ENCODE measurements around the gene ESRRG.

Gene ESRRG

DNA sequence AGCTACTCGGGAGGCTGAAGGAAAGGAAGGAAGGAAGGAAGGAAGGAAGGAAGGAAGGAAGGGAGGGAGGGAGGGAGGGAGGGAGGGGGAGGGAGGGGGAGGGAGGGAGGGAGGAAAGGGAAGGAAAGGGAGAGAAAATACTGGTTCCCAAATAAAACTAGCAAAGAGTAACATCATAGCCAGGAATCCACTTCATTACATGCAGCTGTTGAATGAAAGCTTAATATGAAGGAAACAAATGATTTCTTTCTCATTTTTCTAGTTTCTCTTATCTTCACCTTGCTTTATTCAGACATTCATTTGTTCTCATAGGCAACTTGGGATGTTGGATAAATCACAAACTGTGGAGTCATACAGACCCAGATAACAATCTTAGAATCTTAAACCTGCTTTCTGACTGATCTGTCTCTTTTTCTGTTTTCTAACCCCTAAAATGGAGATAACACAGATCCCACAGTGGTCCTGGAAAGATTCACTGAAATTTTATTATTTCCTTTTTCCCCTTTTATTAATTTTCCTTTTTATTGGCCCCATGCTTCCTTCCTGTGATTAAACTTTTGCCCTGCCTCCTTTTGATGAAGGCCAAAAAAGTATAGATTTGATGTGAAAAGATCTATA lies 247.5 kb downstream of the ESRRG start:
- TF ChIP-seq, protein P1, sequence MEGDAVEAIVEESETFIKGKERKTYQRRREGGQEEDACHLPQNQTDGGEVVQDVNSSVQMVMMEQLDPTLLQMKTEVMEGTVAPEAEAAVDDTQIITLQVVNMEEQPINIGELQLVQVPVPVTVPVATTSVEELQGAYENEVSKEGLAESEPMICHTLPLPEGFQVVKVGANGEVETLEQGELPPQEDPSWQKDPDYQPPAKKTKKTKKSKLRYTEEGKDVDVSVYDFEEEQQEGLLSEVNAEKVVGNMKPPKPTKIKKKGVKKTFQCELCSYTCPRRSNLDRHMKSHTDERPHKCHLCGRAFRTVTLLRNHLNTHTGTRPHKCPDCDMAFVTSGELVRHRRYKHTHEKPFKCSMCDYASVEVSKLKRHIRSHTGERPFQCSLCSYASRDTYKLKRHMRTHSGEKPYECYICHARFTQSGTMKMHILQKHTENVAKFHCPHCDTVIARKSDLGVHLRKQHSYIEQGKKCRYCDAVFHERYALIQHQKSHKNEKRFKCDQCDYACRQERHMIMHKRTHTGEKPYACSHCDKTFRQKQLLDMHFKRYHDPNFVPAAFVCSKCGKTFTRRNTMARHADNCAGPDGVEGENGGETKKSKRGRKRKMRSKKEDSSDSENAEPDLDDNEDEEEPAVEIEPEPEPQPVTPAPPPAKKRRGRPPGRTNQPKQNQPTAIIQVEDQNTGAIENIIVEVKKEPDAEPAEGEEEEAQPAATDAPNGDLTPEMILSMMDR (IDR thresholded peaks at IDR 0.05; ENCODE audit: borderline replicate concordance, control extremely low read depth, extremely low read depth, insufficient read depth, missing control alignments) = no peak
- no peak for DNase-seq (ENCODE audit: low spot score)
- in situ Hi-C loops (cut with MboI; ENCODE audit: low sequenced_read_pairs, unreplicated experiment) = no loop called here

DNA sequence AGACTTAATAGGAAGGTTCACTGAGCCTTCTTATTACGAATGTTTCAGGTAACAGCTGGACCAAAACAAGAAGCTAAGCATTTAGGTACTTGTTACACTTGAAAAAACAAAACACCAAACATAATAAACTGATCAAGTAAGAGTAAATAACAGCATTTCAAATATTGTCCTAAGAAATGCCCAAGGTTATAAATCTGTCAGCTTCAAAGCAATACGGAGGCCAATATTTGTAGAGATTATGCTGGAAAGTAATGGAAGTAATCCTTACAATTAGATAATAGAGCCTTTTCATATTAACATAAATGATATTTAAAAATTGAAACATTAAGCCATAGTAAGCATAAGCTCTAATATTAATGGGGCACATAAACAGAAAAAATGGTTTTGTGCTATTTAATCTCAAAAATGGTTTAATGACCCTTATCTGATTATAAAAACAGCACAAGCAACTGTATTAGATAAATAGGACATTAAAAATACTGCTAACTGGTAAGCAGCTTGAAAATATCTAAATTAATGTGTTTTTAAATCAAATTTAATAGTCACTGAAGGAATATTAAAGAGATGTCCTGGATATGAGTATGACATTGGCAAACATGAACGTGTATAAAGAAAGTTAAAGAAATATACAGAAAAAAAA lies 256.9 kb downstream of the ESRRG start:
- DNase-seq (ENCODE audit: low spot score) = no peak
- TF ChIP-seq, protein P1 (IDR thresholded peaks at IDR 0.05; ENCODE audit: borderline replicate concordance, control extremely low read depth, extremely low read depth, insufficient read depth, missing control alignments) = no peak
- in situ Hi-C loops (cut with MboI; ENCODE audit: low sequenced_read_pairs, unreplicated experiment) = no loop called here

DNA sequence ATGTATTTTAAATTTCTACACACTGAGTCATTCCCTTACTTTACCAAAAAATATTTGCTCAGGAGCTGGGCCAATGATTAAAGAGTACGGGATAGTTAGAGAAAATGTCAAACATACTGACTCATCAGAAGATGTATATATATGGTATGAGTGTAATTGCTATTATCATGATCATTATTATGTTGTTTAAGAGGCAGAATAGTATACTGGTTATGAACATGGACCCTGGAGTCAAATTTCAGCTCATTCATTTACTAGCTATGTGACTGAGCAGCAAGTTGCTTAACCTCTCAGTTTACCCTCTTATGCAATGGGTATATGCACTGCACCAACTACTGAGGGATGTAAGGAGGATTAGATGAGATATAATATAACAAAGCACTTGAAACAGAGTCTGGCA lies 258.7 kb downstream of the ESRRG start:
- DNase-seq (ENCODE audit: low spot score) = no peak
- in situ Hi-C loops (cut with MboI; ENCODE audit: low sequenced_read_pairs, unreplicated experiment) = no loop called here
- TF ChIP-seq, protein P1 (IDR thresholded peaks at IDR 0.05; ENCODE audit: borderline replicate concordance, control extremely low read depth, extremely low read depth, insufficient read depth, missing control alignments) = no peak

DNA sequence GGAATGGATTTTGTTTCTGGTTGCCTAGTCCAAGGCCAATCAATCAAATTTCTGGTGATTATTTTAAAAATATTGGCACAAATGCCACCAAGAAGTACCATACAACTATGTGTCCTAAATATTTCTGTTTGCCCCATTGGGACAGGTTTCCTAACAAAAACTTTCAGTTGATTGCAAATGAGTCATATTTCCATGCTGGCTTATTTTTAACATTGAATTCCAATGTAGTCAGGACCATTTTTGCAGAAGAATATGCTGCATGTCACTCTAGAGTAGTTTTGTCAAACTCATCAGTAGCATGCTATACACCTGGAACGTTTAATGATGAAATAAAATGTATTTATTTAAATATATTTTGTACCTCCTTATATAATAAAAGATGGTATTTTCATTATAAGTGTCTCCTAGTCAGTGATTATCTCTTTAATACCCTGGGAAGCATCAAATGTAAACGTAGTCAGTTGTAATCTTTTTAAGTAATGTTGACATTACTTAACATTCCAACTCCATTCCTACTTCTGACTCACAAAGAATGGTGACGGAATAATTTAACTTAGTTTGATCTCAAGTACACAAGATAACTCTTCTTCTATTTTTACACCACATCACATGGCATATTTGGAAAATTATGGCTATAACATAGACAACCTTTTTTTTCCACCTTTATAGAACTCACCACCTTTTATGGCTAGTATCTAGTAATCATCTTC lies 261.0 kb downstream of the ESRRG start:
- TF ChIP-seq, protein P1 (IDR thresholded peaks at IDR 0.05; ENCODE audit: borderline replicate concordance, control extremely low read depth, extremely low read depth, insufficient read depth, missing control alignments) = no peak
- no peak for DNase-seq (ENCODE audit: low spot score)
- in situ Hi-C loops (cut with MboI; ENCODE audit: low sequenced_read_pairs, unreplicated experiment) = no loop called here

DNA sequence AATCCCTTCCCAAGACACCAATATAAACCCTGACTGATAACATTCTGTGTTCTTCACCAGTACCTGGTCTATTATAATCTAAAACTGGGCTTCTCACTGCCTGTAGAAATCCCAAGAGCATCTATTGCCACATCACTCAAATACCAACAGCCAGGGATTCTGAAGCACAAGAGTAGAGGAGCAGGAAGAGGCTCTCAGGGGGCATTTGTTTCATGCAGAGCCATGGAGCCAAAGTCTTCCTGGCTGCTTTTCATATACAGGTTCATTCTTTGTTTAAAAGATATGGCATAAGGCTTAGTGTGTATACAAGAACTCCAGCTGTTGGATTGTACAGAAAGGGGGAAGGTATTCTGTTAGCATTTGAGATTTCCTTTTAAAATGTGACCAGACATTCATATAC lies 261.8 kb downstream of the ESRRG start:
- DNase-seq (ENCODE audit: low spot score) = no peak
- TF ChIP-seq, protein P1 (IDR thresholded peaks at IDR 0.05; ENCODE audit: borderline replicate concordance, control extremely low read depth, extremely low read depth, insufficient read depth, missing control alignments) = no peak
- in situ Hi-C loops (cut with MboI; ENCODE audit: low sequenced_read_pairs, unreplicated experiment) = no loop called here

DNA sequence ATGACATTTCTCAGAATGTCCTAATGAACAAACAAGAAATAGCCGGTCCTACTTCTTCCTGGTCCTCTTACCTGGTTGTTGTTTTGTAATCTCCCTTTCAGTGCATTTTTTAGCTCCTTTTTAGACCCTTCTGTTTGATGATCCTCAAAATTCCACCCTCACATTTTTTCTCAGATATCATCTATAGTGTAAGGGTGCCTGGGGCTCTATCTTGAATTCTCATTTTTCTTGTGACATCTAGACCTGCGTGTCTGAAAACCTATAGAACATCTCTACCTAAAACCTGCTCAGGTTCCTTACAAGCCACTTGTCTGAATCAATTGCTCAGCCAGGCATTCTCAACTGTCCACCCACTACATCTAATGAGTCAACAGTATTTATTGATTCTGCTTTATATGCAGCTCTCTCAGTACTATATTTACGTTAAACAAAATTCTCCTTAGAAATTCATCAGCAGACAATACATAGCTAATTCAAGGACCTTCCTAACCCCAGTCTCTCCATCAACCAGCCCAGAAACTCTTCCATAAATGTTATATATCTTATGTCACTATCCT lies 263.5 kb downstream of the ESRRG start:
- in situ Hi-C loops (cut with MboI; ENCODE audit: low sequenced_read_pairs, unreplicated experiment) = no loop called here
- TF ChIP-seq, protein P1 (IDR thresholded peaks at IDR 0.05; ENCODE audit: borderline replicate concordance, control extremely low read depth, extremely low read depth, insufficient read depth, missing control alignments) = no peak
- no peak for DNase-seq (ENCODE audit: low spot score)

Measured in GM13976 (cell line).